ENCODE measurements around the gene DNAJC21.

DNA sequence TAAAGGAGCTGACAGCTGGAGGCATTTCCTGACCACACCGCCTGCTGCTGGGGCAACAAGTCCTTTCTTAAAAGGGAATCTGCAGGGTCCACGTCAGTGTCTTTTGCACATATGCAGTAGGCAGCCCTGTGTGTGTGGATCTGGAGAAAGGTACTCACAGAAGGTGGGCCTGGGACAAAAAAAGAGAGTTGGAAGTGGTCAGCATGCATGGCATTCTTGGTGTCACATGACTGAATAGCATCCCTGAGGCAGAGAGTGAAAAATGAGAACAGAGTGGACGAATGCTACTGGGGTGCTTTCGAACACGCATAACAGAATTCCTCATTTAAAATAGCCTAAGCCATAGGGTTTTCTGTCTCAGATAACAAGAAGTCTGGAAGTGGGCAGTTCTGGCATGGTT, 47.0 kb downstream of the DNAJC21 start:
- TF ChIP-seq ZNF274 (IDR thresholded peaks at IDR 0.05; ENCODE audit: low read depth, low read length), result no peak
- TF ChIP-seq YY1 (IDR thresholded peaks at IDR 0.05; ENCODE audit: insufficient read depth, insufficient read length), result no peak

Measured in NT2/D1 (cell line).